SK-N-SH (cell line): ENCODE results near the gene ERCC2. TPM values are rescaled to one million over a fixed set of nuclear protein-coding genes. Genes with fewer than 3 reads are reported as not detected.
A peak's percentile ranks its signal among the peaks of the same experiment; 100 is the strongest.

ENCODE experiments used
- CTCF ChIA-PET: fragments of 300-600, 350-600 bp; formaldehyde crosslinking; extraction: SDS; loops from one replicate; lab custom pipeline; 2021; lab: Yijun Ruan, JAX
- POLR2A ChIA-PET: fragments of 350-600 bp; sonication (Branson Sonifier 250); formaldehyde crosslinking; extraction: SDS; loops from one replicate; lab custom pipeline; 2020; ENCODE audit warnings: antibody characterized with exemption, inconsistent platforms; lab: Yijun Ruan, JAX
- DNase-seq: peaks from one replicate; pipeline ENCODE4 v3.0.0; 2012
- H2AFZ ChIP-seq: fragments of 200-600 bp; sonication (generic); 2 replicates; pipeline ENCODE4 v1.8.1; 2016; ENCODE audit warnings: antibody characterized with exemption, mild to moderate bottlenecking, low read depth
- H3F3A ChIP-seq: fragments of 200-600 bp; sonication (generic); replicated peaks from 2 replicates; pipeline ENCODE3; 2016; ENCODE audit warnings: antibody characterized with exemption, mild to moderate bottlenecking; ENCODE audit not compliant: insufficient read depth
- H3K27ac ChIP-seq, 2 experiments: fragments of 200-500 bp in 1 of 2; fragments of 200-600 bp in 1 of 2; sonication (Bioruptor generic) in 1 of 2; sonication (generic), shearing (Covaris generic) in 1 of 2; 2 replicates each; pipeline versions ENCODE4 v1.5.1 to v1.6.1; 2014 to 2016; ENCODE audit warnings: low read depth in 2 of 2, inconsistent platforms in 1 of 2, low read length in 1 of 2, mild to moderate bottlenecking in 1 of 2, mixed read lengths in 1 of 2
- H3K27me3 ChIP-seq: fragments of 200-600 bp; sonication (generic), shearing (Covaris generic); 2 replicates; pipeline ENCODE4 v1.6.1; 2016; ENCODE audit warnings: mixed run types; ENCODE audit not compliant: insufficient read depth
- H3K36me3 ChIP-seq, 2 experiments: fragments of 200-500 bp in 1 of 2; fragments of 200-600 bp in 1 of 2; sonication (Bioruptor generic) in 1 of 2; sonication (generic) in 1 of 2; replicated peaks in 1 of 2; 2 replicates each; pipeline versions ENCODE3 to v1.5.1; 2014 to 2016; ENCODE audit warnings: low read length in 1 of 2, mild to moderate bottlenecking in 1 of 2; ENCODE audit not compliant: insufficient read depth in 2 of 2, control insufficient read depth in 1 of 2
- H3K4me1 ChIP-seq, 2 experiments: fragments of 200-500 bp in 1 of 2; fragments of 200-600 bp in 1 of 2; sonication (Bioruptor generic) in 1 of 2; sonication (generic), shearing (Covaris generic) in 1 of 2; 2 replicates each; pipeline versions ENCODE4 v1.5.1 to v1.6.1; 2014 to 2016; ENCODE audit warnings: low read depth in 1 of 2, low read length in 1 of 2, mixed run types in 1 of 2; ENCODE audit not compliant: insufficient read depth in 2 of 2, control insufficient read depth in 1 of 2
- H3K4me2 ChIP-seq: fragments of 200-600 bp; sonication (generic), shearing (Covaris generic); 2 replicates; pipeline ENCODE4 v1.6.1; 2017; ENCODE audit warnings: mixed run types
- H3K4me3 ChIP-seq, 2 experiments: fragments of 200-500 bp in 1 of 2; fragments of 200-600 bp in 1 of 2; sonication (Bioruptor generic) in 1 of 2; sonication (generic), shearing (Covaris generic) in 1 of 2; 2 replicates each; pipeline versions ENCODE4 v1.5.1 to v1.8.1; 2014 to 2016; ENCODE audit warnings: low read depth in 2 of 2, inconsistent platforms in 1 of 2, low read length in 1 of 2, mild to moderate bottlenecking in 1 of 2, mixed read lengths in 1 of 2, moderate library complexity in 1 of 2
- H3K79me2 ChIP-seq: fragments of 200-600 bp; sonication (generic); 2 replicates; pipeline ENCODE4 v1.8.1; 2017; ENCODE audit warnings: mild to moderate bottlenecking; ENCODE audit not compliant: insufficient read depth
- H3K9ac ChIP-seq: fragments of 200-600 bp; sonication (generic); 2 replicates; pipeline ENCODE4 v1.6.1; 2017; ENCODE audit warnings: mixed run types
- H3K9me2 ChIP-seq: fragments of 200-600 bp; sonication (generic); 2 replicates; pipeline ENCODE4 v1.6.1; 2017; ENCODE audit warnings: mixed run types
- H3K9me3 ChIP-seq: fragments of 200-600 bp; sonication (generic); 2 replicates; pipeline ENCODE4 v1.6.1; 2017; ENCODE audit warnings: mixed run types, mild to moderate bottlenecking, moderate library complexity
- H4K20me1 ChIP-seq: fragments of 200-600 bp; sonication (generic); 2 replicates; pipeline ENCODE4 v1.6.1; 2017; ENCODE audit warnings: mild to moderate bottlenecking, mixed run types; ENCODE audit not compliant: insufficient read depth
- CHD2 ChIP-seq: fragments of 150-350 bp; IDR thresholded peaks from 2 replicates; pipeline ENCODE4 v1.6.1; 2018; ENCODE audit warnings: low read length; ENCODE audit not compliant: partially characterized antibody
- EZH2phosphoT487 ChIP-seq: fragments of 200-600 bp; sonication (generic); IDR thresholded peaks from 2 replicates; pipeline ENCODE4 v1.6.1; 2017; ENCODE audit warnings: low read depth, mixed run types, mild to moderate bottlenecking, antibody characterized with exemption, moderate library complexity, borderline replicate concordance
- FOSL2 ChIP-seq: IDR thresholded peaks from 2 replicates; pipeline ENCODE4 v1.4.0; 2012; ENCODE audit warnings: low read depth, mild to moderate bottlenecking, moderate library complexity, borderline replicate concordance
- FOXJ3 ChIP-seq: sonication (generic); formaldehyde crosslinking; IDR thresholded peaks from 2 replicates; pipeline ENCODE4 v1.5.1; 2020; ENCODE audit warnings: mild to moderate bottlenecking, missing genetic modification reagents
- FOXM1 ChIP-seq: IDR thresholded peaks from 2 replicates; pipeline ENCODE4 v1.4.0; 2012; ENCODE audit warnings: low read depth, mild to moderate bottlenecking
- MEF2A ChIP-seq: IDR thresholded peaks from 2 replicates; pipeline ENCODE4 v1.4.0; 2012; ENCODE audit warnings: low read depth, borderline replicate concordance
- NRF1 ChIP-seq: IDR thresholded peaks from 2 replicates; pipeline ENCODE4 v1.6.1; 2012; ENCODE audit warnings: low read depth, mild to moderate bottlenecking, low read length
- POLR2AphosphoS5 ChIP-seq: IDR thresholded peaks from 2 replicates; pipeline ENCODE4 v1.6.1; 2012; ENCODE audit warnings: low read depth, low read length
- SIN3A ChIP-seq: IDR thresholded peaks from 2 replicates; pipeline ENCODE4 v1.6.1; 2012; ENCODE audit warnings: low read depth, mild to moderate bottlenecking, low read length, moderate library complexity, borderline replicate concordance
- SMC3 ChIP-seq: IDR thresholded peaks from 2 replicates; pipeline ENCODE4 v1.6.1; 2012; ENCODE audit warnings: low read depth, low read length, improper control_type of control experiment
- TAF1 ChIP-seq: IDR thresholded peaks from 2 replicates; pipeline ENCODE4 v1.6.1; 2012; ENCODE audit warnings: low read depth, mild to moderate bottlenecking, low read length, moderate library complexity, borderline replicate concordance
- TCF12 ChIP-seq: IDR thresholded peaks from 2 replicates; pipeline ENCODE4 v1.4.0; 2012
- TEAD4 ChIP-seq: IDR thresholded peaks from 2 replicates; pipeline ENCODE4 v1.4.0; 2012; ENCODE audit warnings: mild to moderate bottlenecking, borderline replicate concordance; ENCODE audit not compliant: insufficient read depth
- YY1 ChIP-seq: IDR thresholded peaks from 2 replicates; pipeline ENCODE4 v1.4.0; 2012; ENCODE audit warnings: low read depth, mild to moderate bottlenecking
- WGBS: methylation state at CpG from one replicate; pipeline ENCODE4 v1.1.6; 2017; ENCODE audit warnings: low lambda C conversion rate; 5-methylcytosine and 5-hydroxymethylcytosine counted together
- polyA plus RNA-seq, 3 experiments: library from polyadenylated mRNA; depleted of rRNA; stranded (reverse); fragments of >200 nt; gene quantifications; 2 replicates each; pipeline ENCODE4 v1.2.3, GENCODE V29; 2012
- TF ChIP-seq, protein P1 (sequence below): IDR thresholded peaks from 2 replicates; pipeline ENCODE4 v1.6.1; 2012; ENCODE audit warnings: mild to moderate bottlenecking, low read depth, low read length, moderate library complexity
- TF ChIP-seq, protein P2 (sequence below): IDR thresholded peaks from 2 replicates; pipeline ENCODE4; 2012
- TF ChIP-seq, protein P3 (sequence below): fragments of 200-600 bp; sonication (generic); IDR thresholded peaks from 2 replicates; pipeline ENCODE4 v1.6.1; 2017; ENCODE audit warnings: antibody characterized with exemption, mild to moderate bottlenecking, moderate library complexity
- TF ChIP-seq, protein P4 (sequence below): IDR thresholded peaks from 2 replicates; pipeline ENCODE4 v1.4.0; 2012; ENCODE audit warnings: low read depth
- TF ChIP-seq, protein P5 (sequence below): fragments of 150-350 bp; IDR thresholded peaks from 2 replicates; pipeline ENCODE4 v1.6.1; 2017; ENCODE audit warnings: antibody characterized with exemption, low read length, low read depth, borderline replicate concordance

ERCC2 gene
- polyA plus RNA-seq, 1 of the 3 experiments (the other 2 are of a cell fraction), result 72.8 TPM

DNA sequence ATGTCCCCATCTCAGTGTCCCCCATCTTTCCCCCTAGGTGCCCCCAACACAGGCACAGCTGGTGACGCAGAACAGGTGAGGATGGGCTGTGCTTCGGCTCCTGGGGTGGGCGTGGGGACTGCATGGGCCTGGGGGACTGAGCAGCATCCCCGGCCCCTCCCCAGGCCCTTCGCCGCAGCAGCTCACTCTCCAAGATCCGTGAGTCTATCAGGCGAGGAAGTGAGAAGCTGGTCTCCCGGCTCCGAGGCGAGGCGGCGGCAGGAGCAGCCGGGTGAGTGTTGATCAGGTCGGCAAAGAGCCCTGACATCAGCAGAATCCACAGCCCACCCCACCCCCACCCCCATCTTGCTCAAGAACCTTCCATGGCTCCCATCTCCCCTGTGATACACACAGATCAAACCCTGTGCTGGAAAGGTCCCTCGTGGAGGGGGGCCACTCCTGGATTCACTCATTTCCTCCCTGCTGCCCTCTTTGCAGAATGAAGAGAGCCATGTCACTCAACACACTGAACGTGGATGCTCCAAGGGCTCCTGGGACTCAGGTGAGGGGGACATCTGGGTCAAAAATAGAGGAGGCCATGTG is 19.8 kb downstream of the ERCC2 start (continued):
- TF ChIP-seq, protein P1, sequence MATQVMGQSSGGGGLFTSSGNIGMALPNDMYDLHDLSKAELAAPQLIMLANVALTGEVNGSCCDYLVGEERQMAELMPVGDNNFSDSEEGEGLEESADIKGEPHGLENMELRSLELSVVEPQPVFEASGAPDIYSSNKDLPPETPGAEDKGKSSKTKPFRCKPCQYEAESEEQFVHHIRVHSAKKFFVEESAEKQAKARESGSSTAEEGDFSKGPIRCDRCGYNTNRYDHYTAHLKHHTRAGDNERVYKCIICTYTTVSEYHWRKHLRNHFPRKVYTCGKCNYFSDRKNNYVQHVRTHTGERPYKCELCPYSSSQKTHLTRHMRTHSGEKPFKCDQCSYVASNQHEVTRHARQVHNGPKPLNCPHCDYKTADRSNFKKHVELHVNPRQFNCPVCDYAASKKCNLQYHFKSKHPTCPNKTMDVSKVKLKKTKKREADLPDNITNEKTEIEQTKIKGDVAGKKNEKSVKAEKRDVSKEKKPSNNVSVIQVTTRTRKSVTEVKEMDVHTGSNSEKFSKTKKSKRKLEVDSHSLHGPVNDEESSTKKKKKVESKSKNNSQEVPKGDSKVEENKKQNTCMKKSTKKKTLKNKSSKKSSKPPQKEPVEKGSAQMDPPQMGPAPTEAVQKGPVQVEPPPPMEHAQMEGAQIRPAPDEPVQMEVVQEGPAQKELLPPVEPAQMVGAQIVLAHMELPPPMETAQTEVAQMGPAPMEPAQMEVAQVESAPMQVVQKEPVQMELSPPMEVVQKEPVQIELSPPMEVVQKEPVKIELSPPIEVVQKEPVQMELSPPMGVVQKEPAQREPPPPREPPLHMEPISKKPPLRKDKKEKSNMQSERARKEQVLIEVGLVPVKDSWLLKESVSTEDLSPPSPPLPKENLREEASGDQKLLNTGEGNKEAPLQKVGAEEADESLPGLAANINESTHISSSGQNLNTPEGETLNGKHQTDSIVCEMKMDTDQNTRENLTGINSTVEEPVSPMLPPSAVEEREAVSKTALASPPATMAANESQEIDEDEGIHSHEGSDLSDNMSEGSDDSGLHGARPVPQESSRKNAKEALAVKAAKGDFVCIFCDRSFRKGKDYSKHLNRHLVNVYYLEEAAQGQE, result no peak
- TF ChIP-seq TCF12, result no peak
- TF ChIP-seq, all 33 proteins: peak for 0

DNA sequence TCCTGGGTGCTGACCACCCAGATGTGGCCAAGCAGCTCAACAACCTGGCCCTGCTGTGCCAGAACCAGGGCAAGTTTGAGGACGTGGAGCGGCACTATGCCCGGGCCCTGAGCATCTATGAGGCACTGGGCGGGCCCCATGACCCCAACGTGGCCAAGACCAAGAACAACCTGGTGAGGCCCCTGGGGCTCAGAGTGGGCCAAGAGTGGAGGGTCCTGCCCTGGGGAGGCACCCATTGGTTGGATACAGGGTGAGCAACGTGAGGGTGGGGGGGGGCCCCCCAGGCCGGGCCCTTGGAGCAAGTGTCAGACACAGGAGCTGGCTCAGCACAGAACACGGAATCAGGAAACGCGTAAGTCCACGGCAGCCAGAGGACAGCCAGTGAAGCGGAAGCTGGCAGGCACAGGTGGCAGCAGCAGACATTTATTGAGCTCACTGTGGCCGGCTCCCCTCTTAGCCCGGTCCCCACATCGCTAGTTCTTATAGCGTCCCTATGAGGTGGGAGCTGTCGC is 20.9 kb downstream of the ERCC2 start:
- POLR2A ChIA-PET, result no interaction called here
- Histone ChIP-seq H3K4me1 (no peaks in the 10 kb centered on the region; a peak in 1 of 4 replicates), H3K9ac (no peak overlapping the region), H3K27ac (no peak overlapping the region), H3K4me3 (no peak overlapping the region), H3K9me2 (no peaks in the 10 kb centered on the region), H3K27me3 (no peaks in the 10 kb centered on the region), H3F3A (peaks cover 3% of the 10 kb centered on the region), H3K9me3 (no peaks in the 10 kb centered on the region), H3K79me2 (no peaks in the 10 kb centered on the region), H3K36me3 (peaks cover 4 to 37% of the 10 kb centered on the region in 2 experiments), H3K4me2 (no peak overlapping the region), H2AFZ (no peak overlapping the region), H4K20me1 (no peaks in the 10 kb centered on the region)
- 84% methylated on average over 8 of the region's 17 CpGs for WGBS
- CTCF ChIA-PET, result interaction anchor here (0.7 to 5.1 kb wide), 2 partner anchors 11 to 373 kb away, joined by 5 to 30 read pairs; no protein-coding TSS in a partner anchor
- DNase-seq, result peak; percentile 28
- TF ChIP-seq FOXM1 (no peak), FOXJ3 (no peak), NRF1 (no peak), FOSL2 (no peak), TEAD4 (no peak), CHD2 (no peak), MEF2A (no peak), POLR2AphosphoS5 (no peak; the same call in 1 of the 2 replicates), TCF12 (no peak), YY1 (no peak), EZH2phosphoT487 (no peak), TAF1 (no peak), SIN3A (no peak), SMC3 (no peak)
- TF ChIP-seq, protein P2, sequence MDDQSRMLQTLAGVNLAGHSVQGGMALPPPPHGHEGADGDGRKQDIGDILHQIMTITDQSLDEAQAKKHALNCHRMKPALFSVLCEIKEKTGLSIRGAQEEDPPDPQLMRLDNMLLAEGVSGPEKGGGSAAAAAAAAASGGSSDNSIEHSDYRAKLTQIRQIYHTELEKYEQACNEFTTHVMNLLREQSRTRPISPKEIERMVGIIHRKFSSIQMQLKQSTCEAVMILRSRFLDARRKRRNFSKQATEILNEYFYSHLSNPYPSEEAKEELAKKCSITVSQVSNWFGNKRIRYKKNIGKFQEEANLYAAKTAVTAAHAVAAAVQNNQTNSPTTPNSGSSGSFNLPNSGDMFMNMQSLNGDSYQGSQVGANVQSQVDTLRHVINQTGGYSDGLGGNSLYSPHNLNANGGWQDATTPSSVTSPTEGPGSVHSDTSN, result no peak
- TF ChIP-seq, protein P3, sequence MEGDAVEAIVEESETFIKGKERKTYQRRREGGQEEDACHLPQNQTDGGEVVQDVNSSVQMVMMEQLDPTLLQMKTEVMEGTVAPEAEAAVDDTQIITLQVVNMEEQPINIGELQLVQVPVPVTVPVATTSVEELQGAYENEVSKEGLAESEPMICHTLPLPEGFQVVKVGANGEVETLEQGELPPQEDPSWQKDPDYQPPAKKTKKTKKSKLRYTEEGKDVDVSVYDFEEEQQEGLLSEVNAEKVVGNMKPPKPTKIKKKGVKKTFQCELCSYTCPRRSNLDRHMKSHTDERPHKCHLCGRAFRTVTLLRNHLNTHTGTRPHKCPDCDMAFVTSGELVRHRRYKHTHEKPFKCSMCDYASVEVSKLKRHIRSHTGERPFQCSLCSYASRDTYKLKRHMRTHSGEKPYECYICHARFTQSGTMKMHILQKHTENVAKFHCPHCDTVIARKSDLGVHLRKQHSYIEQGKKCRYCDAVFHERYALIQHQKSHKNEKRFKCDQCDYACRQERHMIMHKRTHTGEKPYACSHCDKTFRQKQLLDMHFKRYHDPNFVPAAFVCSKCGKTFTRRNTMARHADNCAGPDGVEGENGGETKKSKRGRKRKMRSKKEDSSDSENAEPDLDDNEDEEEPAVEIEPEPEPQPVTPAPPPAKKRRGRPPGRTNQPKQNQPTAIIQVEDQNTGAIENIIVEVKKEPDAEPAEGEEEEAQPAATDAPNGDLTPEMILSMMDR, result no peak
- TF ChIP-seq, protein P4, sequence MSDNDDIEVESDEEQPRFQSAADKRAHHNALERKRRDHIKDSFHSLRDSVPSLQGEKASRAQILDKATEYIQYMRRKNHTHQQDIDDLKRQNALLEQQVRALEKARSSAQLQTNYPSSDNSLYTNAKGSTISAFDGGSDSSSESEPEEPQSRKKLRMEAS, result no peak
- TF ChIP-seq, protein P5, sequence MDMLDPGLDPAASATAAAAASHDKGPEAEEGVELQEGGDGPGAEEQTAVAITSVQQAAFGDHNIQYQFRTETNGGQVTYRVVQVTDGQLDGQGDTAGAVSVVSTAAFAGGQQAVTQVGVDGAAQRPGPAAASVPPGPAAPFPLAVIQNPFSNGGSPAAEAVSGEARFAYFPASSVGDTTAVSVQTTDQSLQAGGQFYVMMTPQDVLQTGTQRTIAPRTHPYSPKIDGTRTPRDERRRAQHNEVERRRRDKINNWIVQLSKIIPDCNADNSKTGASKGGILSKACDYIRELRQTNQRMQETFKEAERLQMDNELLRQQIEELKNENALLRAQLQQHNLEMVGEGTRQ, result no peak
